Stimulated activated CD8-positive, alpha-beta memory T cell treated with anti-CD3 and anti-CD28 coated beads, Interleukin-4, amount 100 ng/mL, for 48 hours (primary cell): Measurements from ENCODE around the gene TTLL11.

Experiments
- DNase-seq: peaks from one replicate; pipeline ENCODE4 v3.0.0-alpha.2; 2020

The TTLL11 gene

DNA sequence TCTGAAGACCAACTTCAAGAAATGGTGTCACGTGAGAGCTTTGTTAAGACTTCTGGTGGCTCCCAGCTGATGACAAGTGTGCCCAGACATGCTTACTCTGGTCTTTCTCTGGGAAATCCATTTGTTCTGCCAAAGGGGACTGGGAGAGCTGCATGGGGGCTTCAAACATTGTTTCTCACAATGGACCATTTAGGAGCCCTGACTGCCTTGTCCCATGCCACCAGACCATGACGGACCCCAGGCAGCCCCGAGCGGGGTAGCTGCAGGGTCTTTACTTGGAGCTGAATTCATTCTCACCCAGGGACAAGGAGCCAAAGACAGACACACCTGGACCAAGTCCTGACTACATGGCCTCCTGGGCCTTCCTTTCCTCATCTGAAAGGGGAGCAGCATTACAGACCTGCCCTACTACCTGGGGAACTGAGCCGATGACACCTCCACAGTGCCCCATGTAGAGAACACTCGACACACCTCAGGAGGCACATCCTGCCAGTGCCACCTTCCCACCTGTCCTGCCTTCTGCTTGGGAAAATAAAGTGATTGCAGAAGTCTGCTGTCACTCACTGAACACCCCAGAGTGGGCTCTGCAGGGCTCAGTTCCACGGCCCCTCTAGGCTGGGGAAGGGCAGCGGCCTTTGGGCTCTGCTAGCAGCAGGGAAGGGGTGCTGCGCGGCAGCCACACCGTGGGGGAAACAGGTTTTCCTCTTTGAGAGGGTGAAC is 272.7 kb downstream of the TTLL11 start:
- no peak for DNase-seq

DNA sequence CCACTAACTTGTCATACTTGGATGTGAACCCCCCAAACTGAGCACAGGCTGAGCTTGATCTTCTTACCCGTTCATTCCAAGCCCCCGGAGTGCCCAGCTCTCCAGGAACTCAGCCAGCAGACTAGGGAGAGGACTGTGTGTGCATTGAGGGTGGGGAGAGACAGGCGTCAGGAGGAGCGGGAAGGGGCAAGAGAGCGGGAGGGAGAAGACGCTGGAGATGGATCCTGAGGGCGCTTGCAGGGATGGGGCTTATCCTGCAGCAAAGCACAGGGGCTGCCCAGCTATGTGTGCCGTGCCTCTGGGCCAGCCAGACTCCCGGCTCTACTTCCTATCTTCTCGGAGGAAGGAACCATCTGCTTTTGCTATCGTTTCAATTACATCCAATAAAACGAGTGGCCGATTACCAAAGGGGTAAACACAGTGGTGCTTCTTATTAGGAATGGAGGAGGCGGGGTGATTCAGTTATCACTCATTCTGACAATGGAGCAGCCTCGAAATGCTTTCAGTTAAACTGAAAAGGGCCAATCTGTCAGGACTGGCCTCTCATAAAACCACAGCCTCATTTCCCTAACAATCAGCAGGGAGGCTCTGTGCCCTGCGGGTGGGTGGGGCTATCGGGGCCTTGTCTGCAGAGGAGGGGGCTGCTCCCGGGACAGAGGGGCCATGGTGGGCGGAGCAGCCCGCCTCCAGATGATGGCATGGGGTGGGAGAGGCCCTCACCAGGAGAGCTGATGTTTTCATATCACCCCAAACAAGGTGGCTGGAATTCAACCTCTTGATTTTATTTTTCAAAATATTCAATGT is 273.5 kb downstream of the TTLL11 start:
- DNase-seq: no peak

DNA sequence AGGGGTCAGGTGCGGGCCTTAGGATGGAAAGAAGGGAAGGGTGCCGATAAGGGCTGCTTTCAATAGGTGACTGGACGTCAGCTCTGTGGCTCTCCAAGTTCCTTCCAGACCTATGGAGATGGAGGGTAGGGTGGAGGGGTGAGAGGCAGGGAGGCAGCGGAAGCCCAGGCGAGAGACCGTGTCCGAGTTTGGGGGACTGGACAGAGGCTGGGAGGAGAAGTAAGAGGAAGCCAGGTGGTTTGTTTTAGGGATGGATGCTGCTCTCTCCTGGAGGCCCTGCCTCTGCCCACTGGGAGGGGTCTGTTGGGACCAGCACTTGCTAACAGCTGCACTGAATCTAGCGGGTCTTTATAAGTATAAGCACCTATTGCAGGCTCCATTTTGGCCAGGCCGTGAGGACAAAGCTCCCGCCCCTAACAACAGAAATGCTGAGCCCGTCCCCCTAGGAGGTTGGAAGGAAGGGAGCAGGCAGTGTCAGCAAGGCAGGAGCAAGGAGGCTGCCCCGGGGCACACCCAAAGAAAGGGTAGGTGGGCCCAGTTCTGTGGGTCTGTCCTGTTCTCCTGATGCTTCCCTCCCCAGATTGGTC is 274.2 kb downstream of the TTLL11 start:
- DNase-seq: no peak

DNA sequence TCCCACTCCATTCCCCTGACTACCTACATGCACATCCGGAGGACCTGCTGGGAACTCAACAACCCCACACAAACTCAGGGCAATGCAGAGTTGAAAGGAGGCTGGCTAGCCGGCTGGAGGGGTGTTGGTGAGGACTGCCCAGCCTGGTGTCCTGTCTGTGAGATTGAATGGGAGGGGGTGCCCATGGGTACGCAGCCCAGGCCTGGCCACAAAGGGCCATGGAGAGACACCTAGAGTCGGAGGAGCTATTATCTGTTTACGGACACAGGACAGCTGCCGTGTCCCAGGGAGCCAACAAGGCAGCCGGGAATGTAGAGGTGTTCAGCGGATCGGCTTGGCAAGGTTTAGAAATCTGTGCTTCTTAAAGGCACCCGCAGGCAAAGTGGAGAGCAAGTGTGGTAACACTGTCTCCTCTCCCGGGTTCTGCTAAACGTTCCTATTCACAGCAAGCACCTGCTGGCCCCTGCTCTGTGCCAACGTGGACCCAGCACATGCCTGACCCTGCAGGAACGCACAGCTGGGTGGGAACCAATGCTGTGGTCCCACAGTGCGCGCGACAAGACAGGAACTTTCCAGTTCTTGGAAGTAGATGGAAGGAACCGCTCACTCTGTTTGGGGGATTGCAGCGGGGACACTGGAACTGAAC is 275.0 kb downstream of the TTLL11 start:
- DNase-seq: no peak

DNA sequence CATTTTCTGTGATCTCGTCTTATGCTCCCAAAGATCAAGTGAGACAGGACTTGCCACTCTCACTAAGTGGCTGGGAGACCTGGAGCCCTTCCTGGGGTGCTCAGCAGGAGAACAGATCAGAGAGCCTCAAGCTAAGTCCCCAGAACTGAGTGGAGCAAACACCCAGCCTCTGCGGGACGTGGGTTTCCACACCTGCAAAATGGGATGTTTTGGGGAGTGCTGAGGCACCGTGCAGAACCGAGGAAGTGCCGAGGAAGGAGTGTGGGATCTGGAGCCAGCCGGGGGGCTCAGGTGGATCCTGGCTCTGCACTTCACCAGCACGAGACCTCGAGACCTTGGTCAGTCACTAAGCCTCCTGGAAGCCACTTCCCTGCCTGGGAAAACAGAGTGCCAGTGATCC is 275.6 kb downstream of the TTLL11 start:
- no peak for DNase-seq

DNA sequence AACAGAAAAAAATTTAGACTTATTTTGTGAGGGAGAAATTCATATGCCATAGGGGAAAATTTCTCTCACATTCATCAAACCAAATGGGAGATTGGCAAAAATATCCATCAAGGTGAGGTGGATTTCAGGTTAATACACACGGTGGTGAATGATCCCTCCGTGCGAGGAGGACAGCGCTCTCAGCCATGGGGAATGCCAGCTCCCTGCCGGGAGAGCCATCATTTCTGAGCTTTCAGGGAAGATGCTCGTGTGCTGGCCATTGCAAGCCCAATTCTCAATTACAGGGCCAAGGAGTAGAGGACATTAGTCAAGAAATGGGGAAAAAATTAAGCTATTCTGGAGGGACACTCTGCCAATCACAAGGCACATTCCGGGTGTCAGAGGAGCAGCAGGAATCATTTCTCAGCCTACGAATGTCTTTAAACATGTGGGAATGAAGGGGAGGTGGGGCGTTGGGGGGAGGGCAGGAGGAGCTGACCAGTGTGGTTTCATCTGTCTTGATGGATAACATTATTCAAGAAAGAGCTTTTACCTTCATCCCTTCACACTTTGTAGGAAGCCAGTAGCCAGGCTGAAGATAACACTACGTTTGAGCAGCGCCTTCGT is 276.2 kb downstream of the TTLL11 start:
- DNase-seq: no peak

DNA sequence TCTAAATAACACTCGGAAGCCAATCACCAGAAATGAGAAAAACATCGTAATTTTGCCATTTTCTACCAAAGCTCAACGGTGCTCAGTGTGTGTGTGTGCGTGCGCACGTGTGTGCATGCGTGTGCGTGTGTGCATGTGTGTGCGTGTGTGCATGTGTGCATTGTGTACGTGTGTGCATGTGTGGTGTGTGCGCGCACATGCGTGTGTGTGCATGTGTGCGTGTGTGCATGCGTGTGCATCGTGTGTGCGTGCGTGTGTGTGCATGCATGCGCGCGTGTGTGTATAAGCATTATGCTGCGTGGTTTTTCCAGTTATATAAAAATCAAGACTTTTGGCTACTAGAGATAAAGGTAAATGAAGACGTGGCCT is 276.7 kb downstream of the TTLL11 start:
- no peak for DNase-seq

DNA sequence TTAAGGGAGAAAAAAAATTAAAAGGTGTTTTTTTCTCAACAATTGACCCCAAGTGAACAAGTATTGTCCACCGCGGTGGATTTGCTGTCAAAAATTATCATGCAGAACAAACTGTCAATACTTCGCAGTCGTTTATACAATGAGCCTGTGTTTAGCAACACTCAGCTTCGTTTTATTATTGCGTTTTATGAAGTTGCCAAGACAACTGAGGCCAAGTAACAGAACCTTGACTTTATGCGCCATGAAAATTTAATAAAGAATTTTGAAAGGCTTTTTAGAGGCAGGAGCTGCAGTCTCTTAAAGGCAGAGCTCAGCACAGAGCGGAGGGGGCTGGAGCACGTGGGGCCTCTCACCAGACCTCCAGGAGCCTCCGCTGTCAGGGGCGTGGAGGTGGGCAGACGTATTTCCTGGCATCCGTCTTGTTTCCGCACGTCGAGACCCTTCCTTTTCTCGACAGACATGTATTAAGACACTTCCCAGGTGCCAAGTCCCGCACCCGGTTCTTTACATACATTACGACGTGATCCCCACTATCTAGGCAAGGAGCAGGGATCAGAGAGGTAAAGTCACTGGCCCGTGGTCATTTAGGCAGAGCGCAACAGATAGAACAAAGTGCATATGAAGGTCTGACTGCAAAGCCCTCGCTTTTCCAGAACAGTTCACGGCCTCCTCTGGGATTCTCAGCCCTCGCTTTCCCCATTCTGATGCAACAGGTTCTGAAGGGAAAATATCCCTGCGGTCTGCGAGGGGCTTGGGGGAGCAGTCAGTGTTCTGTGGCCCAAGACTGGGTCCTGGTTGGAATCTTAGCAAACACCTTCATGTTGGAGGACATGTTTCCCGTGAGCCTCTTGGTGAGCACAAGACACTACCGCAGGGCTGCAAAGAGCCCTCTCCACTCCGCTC is 277.3 kb downstream of the TTLL11 start:
- no peak for DNase-seq

DNA sequence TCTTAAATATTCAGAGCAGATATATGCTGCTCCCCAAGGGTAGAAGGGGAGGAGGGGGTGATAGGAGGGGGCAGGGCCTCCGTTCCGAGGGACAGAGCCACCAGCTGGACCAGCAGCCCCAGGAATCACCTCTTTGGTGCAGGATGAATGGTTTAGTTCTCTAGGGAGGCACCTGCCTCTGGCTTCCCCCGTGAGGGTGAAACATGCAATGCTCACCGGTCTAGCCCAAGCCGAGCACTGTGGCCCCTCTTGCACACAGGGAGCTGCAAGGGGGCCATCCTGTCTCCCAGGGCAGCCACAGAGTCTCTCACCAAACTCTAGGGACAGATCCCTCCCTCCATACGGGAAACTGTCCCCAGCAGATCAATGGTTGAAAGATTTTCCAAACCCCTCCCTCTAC is 278.0 kb downstream of the TTLL11 start:
- no peak for DNase-seq

DNA sequence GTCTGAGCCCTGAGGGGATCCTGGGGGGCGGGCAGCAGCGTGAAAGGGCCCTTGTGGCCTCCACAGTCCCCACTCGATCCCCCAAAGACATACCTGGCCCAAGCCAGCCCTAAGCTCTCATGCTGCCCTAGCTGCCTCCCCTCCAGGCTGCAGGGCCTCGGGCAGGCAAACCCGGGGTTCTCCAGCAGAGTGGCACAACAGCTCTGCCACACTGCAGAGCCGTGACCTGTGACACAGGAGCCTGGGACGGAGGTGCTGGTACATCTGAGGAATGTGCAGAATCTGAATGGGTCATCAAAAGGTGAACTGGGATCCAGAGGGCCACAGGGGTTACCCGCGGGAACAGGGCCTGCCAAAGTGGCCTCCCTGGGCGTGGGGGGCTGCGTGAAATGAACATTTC is 278.5 kb downstream of the TTLL11 start:
- no peak for DNase-seq

DNA sequence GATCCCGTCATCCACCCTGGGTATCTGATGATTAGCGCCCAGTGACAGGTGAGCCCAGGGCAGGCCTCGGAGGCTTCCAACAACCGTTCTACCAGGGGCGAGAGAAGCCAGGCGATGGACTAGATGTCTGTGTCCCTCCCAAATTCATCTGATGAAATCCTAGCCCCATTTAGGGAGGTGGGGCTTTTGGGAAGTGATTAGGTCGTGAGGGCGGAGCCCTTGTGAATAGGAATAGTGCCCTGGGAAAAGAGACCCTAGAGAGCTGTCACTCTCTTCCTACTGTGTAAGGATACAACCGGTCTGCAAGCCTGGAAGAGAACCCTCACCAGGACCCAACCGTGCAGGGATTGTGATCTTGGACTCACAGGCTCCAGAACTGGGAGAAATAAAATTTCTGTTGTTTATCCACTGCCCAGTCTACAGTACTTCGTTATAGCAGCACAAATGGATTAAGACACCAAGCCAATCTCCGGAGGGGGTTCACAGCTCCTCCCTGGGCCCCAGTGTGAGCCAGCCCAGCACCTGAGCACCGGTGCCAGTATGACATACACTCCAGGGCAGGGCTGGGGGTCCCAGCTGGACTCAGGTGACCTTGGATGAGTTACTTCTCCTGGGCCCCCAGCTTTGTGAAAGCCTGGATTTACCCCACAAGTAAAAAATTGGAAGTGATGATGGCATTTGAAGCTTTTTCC is 279.4 kb downstream of the TTLL11 start:
- no peak for DNase-seq

DNA sequence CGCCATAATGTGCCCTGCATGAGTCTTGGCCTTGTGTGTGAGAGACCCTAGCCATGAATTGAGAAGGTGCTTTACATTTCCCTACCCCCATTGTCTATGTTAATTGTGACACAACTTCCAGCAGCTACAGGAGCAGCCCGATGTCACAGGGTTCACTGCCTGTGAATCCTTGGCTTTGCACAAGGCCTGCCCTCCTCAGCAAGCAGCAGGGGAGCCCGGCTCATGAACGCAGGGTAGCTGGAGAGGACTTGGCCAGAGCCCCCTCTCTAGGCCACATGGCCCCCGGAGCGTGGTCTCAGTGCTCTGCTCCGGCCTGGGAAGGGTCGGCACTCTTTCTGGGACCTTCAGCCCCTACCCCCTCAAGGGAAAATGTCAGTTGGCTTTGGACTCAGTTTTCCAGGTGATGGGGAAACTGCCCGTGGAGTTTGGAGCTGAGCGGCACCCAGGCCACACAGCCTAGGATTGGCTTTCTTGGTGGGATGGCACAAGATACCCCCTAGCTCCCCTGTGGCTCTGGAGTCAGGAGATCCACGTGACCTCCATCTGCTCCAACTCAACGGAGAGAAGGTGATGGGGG is 280.9 kb downstream of the TTLL11 start:
- no peak for DNase-seq

DNA sequence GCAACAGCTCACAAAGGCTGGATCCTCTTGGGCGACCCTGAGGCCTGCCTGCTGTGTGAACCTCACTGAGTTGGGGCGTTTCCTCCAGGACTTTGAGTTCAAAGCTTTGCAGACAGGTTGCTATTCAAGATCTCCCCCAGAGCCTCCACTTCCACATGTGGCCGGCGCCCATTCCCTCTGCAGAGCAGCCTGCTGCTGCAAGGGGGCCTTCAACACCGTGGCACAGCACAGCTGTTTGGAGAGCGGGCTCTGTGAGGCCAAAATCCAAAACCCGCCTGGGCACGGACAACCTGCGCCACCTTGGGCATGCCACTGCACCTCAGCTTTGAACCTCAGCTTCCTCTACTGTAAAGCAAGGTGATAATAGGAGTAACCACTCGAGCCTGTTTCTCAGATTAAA is 281.4 kb downstream of the TTLL11 start:
- DNase-seq: no peak

DNA sequence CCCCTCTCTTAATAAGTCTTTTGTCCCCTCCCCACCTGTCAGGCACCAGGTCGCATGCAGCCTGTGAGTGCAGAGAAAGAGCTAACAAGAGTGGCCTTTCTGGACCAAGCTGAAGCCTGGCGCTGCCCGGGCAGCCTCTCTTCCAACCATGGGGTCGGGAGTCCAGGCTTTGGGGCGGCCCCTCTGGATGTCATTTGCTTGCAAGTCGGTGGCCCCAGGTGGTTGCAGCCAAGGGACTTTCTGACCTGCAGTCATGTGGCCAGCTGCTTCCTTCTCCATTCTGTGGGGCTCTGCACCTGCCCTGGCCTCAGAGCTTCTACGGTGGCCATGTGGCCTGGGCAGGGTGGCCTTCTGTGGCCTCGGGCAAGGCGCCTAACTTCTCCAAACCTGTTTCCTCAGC is 282.0 kb downstream of the TTLL11 start:
- no peak for DNase-seq

DNA sequence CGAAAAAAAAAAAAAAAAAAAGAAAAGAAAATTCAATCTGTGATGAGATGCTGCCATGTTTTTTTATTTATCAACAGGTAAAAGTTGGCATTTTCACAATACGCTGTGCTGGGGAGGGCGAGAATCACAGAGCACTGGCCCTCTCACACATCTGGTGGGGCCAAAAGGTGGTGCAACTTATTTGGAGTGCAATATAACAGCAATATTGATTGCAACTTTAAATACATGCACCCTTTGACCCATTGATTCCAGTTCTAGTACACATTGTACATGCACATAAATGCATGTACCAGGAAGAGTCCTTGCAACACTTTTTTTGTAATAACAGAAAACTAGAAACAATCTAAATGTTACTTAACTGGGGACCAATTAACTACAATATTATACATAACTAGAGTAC is 282.6 kb downstream of the TTLL11 start:
- DNase-seq: no peak

DNA sequence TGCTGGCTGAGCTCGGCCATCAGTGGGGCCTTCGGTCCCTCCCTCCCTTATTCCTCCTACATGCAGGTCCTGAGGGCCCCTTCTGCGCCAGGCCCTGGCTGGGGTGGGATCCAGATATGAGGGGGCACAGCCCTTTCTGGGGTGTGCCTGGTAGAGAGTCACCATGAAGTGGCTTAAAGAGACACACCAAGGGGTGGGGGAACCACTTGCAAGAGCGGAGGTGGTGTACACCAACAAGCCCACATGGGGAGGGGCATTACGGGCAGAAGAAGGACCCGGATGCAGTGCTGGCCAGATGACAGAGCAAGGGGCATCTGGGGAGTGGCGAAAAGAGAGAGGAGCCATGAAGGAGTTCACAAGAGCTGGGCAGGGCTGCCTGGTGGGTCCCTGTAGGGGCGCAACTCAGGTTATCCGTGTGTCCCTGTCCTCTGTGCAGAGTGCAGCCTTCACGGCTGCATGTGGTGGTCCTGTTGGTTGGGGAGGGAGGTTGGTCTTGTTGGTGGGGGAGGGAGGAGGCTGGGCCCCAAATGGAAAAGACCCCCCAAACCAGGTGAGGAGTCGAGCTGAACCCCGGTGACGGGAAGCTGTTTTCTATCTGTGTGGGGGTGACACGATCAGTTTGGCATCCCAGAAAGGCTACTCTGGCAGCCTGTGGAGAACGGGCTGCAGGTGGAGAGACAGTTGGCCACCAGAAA is 283.6 kb downstream of the TTLL11 start:
- DNase-seq: no peak

DNA sequence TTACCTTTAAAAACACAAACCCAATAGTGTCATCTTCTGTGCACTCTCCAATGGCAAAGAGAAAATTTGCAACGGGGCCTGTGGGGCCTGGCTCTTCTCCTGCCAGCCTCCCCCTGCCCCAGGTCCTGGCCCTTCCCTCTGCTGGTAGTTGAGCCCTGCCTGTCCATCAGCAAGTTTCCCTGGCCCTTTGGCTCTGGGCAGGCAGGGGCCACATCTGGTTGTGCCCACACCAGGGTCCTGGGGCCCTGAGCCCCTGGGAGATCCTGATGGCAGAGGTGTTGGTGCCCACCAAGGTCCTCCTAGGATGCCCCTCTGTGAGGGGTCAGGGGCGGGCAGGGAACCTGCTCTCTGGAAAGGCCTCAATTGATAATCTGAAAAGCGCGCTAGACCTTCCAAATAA is 284.3 kb downstream of the TTLL11 start:
- DNase-seq: no peak

DNA sequence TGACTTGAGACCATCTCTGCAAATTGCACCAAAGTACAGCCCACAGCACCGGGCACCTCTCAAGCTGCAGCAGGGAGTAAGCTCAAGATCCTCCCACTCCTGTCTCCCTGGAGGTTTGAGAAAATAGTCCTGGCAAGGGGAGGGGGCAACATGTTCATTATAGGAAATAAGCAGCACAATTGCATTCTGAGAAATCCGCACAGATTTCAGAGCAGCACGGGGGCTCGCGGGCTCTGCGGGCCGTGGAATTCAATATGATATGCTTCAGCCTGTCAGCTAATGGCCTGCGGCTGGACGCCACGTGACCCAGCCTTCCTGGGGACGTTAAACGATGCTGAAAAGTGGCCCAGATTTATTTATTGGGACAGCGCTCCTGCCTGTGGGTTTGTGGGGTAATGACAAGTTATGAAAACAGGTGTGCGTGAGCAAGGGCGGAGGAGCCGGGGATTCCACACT is 285.3 kb downstream of the TTLL11 start:
- DNase-seq: no peak

DNA sequence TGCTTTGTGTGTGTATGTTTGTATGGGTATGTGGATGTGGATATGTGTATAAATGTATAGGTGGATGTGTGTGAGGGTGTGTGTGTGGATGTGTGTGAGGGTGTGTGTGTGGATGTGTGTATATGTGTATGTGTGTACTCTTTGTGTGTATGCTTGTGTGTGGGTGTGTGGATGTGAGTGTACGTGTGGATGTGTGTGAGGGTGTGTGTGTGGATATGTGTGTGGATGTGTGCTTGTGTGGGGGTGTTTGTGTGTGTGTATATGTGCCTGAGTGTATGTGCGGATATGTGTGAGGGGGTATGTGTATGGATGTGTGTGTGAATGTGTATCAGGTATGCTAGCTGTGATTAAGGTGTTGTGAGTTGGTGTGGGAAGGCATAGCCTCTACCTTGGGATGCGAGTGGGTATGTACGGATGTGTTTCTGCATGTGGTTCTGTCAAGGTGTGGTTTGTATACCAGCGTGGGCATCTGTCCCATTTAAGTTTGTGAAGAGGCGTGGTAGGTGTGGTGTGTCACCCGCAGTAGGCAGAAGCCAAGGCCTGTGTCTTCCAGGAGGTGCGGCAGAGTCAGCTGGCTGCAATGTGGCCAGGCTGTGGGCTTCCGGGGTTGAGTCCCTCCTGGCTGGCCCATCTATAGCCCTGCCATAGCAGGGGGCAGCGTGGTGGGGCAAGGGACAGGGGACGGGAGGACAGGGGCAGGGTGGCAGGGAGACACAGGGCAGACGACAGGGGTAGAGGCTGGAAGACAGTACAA is 285.9 kb downstream of the TTLL11 start:
- DNase-seq: no peak

DNA sequence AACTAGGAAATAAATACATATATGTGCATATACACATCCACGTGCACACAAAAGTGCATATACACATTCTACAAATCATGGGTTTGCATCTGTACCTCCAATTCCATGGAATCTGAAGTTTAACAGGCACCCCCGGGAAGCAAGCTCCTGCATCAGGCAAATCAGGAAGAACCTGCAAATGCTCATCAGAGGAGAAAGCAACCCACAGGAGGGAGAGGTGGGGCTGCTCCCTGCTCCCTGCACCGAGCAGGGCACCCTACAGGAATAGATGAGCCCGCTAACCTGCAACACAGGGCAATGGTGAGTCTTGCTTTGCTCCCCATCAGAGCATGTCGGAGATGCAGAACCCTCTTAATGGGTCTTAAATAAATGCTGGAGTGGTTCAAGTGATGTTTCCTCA is 290.4 kb downstream of the TTLL11 start:
- no peak for DNase-seq
